Right lobe of liver (tissue), 6 donors: ENCODE results near the gene YPEL5. TPM values are rescaled to one million over a fixed set of nuclear protein-coding genes. Genes with fewer than 3 reads are reported as not detected.

Experiments used
- ATAC-seq, 4 donors: fragments of 200-7000 bp; cut with Tn5 transposase; one replicate each; pipeline ENCODE4 v1.9.1; 2020; ENCODE audit warnings: mild to moderate bottlenecking in 4 of 4, moderate library complexity in 4 of 4
- DNase-seq, 3 donors: peaks; one replicate each; pipeline ENCODE4 v3.0.0-alpha.2; 2020
- H3K27ac ChIP-seq, 3 donors: fragments of 200-600 bp; one replicate each; pipeline ENCODE4 v1.8.0; 2022
- H3K27me3 ChIP-seq, 2 donors: fragments of 200-600 bp; one replicate each; pipeline ENCODE4 v1.8.0; 2022
- H3K36me3 ChIP-seq, 4 donors: fragments of 200-600 bp; sonication (generic) in 1 of 4; one replicate each; pipeline versions ENCODE4 v1.5.1 to v1.8.0; 2017 to 2022; ENCODE audit warnings: control low read depth in 1 of 4
- H3K4me1 ChIP-seq, 4 donors: fragments of 200-600 bp; sonication (generic) in 1 of 4; one replicate each; pipeline versions ENCODE4 v1.5.1 to v1.8.0; 2017 to 2022; ENCODE audit warnings: control low read depth in 1 of 4
- H3K4me3 ChIP-seq, 3 donors: fragments of 200-600 bp; one replicate each; pipeline ENCODE4 v1.8.0; 2022
- H3K9me3 ChIP-seq, 4 donors: fragments of 200-600 bp; sonication (generic) in 1 of 4; one replicate each; pipeline versions ENCODE4 v1.5.1 to v1.8.0; 2017 to 2022; ENCODE audit warnings: control low read depth in 1 of 4
- CTCF ChIP-seq, 4 donors: fragments of 200-600 bp in 3 of 4; fragments of 450-650 bp in 1 of 4; IDR thresholded peaks; one replicate each; pipeline versions ENCODE4 v1.5.1 to v1.8.0; 2016 to 2022; ENCODE audit warnings: antibody characterized with exemption in 4 of 4, mild to moderate bottlenecking in 2 of 4
- POLR2A ChIP-seq: fragments of 450-650 bp; IDR thresholded peaks from one replicate; pipeline ENCODE4 v1.6.1; 2017; ENCODE audit warnings: antibody characterized with exemption, mild to moderate bottlenecking
- WGBS: methylation state at CpG from one replicate; pipeline ENCODE4 v1.1.6; 2018; ENCODE audit warnings: low coverage, low lambda C conversion rate; ENCODE audit not compliant: insufficient coverage; ENCODE audit errors: missing lambda C conversion rate; 5-methylcytosine and 5-hydroxymethylcytosine counted together
- intact Hi-C, 2 donors: fragments of 100-400 bp; cut with DNase I; formaldehyde crosslinking; loops; one replicate each; pipeline versions ENCODE4 v1.11.2 to v1.14.1; 2022
- total RNA-seq, 6 experiments: library from RNA; depleted of rRNA in 2 of 6; stranded (reverse); fragments of >200 nt in 2 of 6; fragmentation: NEBNext Ultra II Directional in 3 of 6; extraction: Animal tissue kit (Norgen Biotek cat#: 25700) in 3 of 6; gene quantifications; one replicate each; pipeline versions ENCODE4 v1.1.0 to v1.2.4, GENCODE V29; 2016 to 2023
- donor health status: DM: no; HTN: yes; CAD: no.
- donor health status: DM: no; HTN: no; CAD: no.
- donor health status: DM: no; HTN: no; CAD: no.
- donor health status: DM: no; HTN: yes; CAD: no.
- donor health status: DM: no; HTN: yes; CAD: no.

Gene YPEL5
- total RNA-seq, 6 experiments from 2014 or later, result 22.7 to 49.2 (median 39.6) TPM

- H3K4me1 ChIP-seq, result no peaks in the 10 kb centered on the region
- 83% methylated on average over 9 of the region's 13 CpGs for WGBS
- ATAC-seq (no peak), DNase-seq (no peak)
- H3K4me3 ChIP-seq, result no peak overlapping the region
- intact Hi-C loops, result no loop called here
- H3K36me3 ChIP-seq, result no peaks in the 10 kb centered on the region
- no peak overlapping the region for H3K27ac ChIP-seq
- TF ChIP-seq POLR2A, result no peak
- no peak for TF ChIP-seq CTCF (IDR thresholded peaks at IDR 0.05)
- no peaks in the 10 kb centered on the region for H3K9me3 ChIP-seq
- no peaks in the 10 kb centered on the region for H3K27me3 ChIP-seq
Measured at GRCh38 chr2:30193104-30193681, 46.4 kb downstream of the YPEL5 start.

GRCh38 chr2:30194421-30194820 lies 47.6 kb downstream of the YPEL5 start:
- intact Hi-C loops, result no loop called here
- H3K27ac ChIP-seq, result no peak overlapping the region
- H3K36me3 ChIP-seq, result no peaks in the 10 kb centered on the region
- no peak for TF ChIP-seq CTCF (IDR thresholded peaks at IDR 0.05)
- TF ChIP-seq POLR2A, result no peak
- H3K27me3 ChIP-seq, result no peaks in the 10 kb centered on the region
- 44% methylated on average over 6 of the region's 7 CpGs for WGBS
- no peak for DNase-seq
- no peak for ATAC-seq
- H3K9me3 ChIP-seq, result no peaks in the 10 kb centered on the region
- no peaks in the 10 kb centered on the region for H3K4me1 ChIP-seq
- H3K4me3 ChIP-seq, result no peak overlapping the region

- no peak overlapping the region for H3K4me3 ChIP-seq
- no peak for ATAC-seq
- no peaks in the 10 kb centered on the region for H3K9me3 ChIP-seq
- DNase-seq, result no peak
- intact Hi-C loops, result no loop called here
- WGBS, result 72% methylated on average over 4 of the region's 4 CpGs
- H3K4me1 ChIP-seq, result no peaks in the 10 kb centered on the region
- no peaks in the 10 kb centered on the region for H3K36me3 ChIP-seq
- H3K27ac ChIP-seq, result no peak overlapping the region
- TF ChIP-seq CTCF (IDR thresholded peaks at IDR 0.05), result no peak
- no peak for TF ChIP-seq POLR2A
- H3K27me3 ChIP-seq, result no peaks in the 10 kb centered on the region
Measured at GRCh38 chr2:30195016-30195415, 48.2 kb downstream of the YPEL5 start.

- 69% methylated on average over 4 of the region's 6 CpGs for WGBS
Measured at GRCh38 chr2:30197570-30198192, 50.9 kb downstream of the YPEL5 start.

More at GRCh38 chr2:30197570-30198192, 50.9 kb downstream of the YPEL5 start:
- no peak overlapping the region for H3K27ac ChIP-seq
- H3K4me1 ChIP-seq, result no peaks in the 10 kb centered on the region
- H3K27me3 ChIP-seq, result no peaks in the 10 kb centered on the region
- no peak for TF ChIP-seq CTCF (IDR thresholded peaks at IDR 0.05)
- TF ChIP-seq POLR2A, result no peak
- DNase-seq, result no peak
- no peak for ATAC-seq
- intact Hi-C loops, result no loop called here
- no peaks in the 10 kb centered on the region for H3K36me3 ChIP-seq
- no peaks in the 10 kb centered on the region for H3K9me3 ChIP-seq
- no peak overlapping the region for H3K4me3 ChIP-seq
